Immature natural killer cell (primary cell): ENCODE results near the gene MEIG1. TPM values are rescaled to one million over a fixed set of nuclear protein-coding genes. Genes with fewer than 3 reads are reported as not detected.
A peak's percentile ranks its signal among the peaks of the same experiment; 100 is the strongest.
"Not testable (repeated sequence)": the region's sequence is repeated elsewhere in the genome, so short reads cannot be mapped to it uniquely, and the experiment has no call there.

ENCODE experiments used
- DNase-seq, 3 donors: peaks; one replicate each; pipeline ENCODE4 v3.0.0; 2022; ENCODE audit warnings: mixed read lengths in 1 of 3
- H3K27ac Mint-ChIP-seq, 6 donors: one replicate each; pipeline ENCODE4 v1.8.0; 2020; ENCODE audit warnings: mixed read lengths in 6 of 6, mild to moderate bottlenecking in 5 of 6, inconsistent platforms in 4 of 6, moderate library complexity in 3 of 6
- H3K27me3 Mint-ChIP-seq, 3 donors: one replicate each; pipeline ENCODE4 v1.8.0; 2020 to 2021; ENCODE audit warnings: low read depth in 3 of 3, mild to moderate bottlenecking in 3 of 3, mixed read lengths in 3 of 3, moderate library complexity in 3 of 3, inconsistent platforms in 1 of 3
- H3K36me3 Mint-ChIP-seq, 3 donors: one replicate each; pipeline ENCODE4 v1.8.0; 2020; ENCODE audit warnings: mixed read lengths in 3 of 3, inconsistent platforms in 2 of 3, mild to moderate bottlenecking in 2 of 3
- H3K4me1 Mint-ChIP-seq, 2 donors: one replicate each; pipeline ENCODE4 v1.8.0; 2020; ENCODE audit warnings: inconsistent platforms in 2 of 2, mild to moderate bottlenecking in 2 of 2, mixed read lengths in 2 of 2, moderate library complexity in 1 of 2
- H3K4me3 Mint-ChIP-seq, 5 donors: one replicate each; pipeline ENCODE4 v1.8.0; 2020; ENCODE audit warnings: mild to moderate bottlenecking in 5 of 5, mixed read lengths in 5 of 5, inconsistent platforms in 3 of 5, moderate library complexity in 3 of 5
- H3K9me3 Mint-ChIP-seq, 6 donors: one replicate each; pipeline ENCODE4 v1.8.0; 2020; ENCODE audit warnings: mild to moderate bottlenecking in 6 of 6, mixed read lengths in 6 of 6, inconsistent platforms in 4 of 6, moderate library complexity in 3 of 6
- polyA plus RNA-seq, 3 donors: library from polyadenylated mRNA; unstranded; fragments of 300-500 nt; fragmentation: Illumina TruSeq; gene quantifications; one replicate each; pipeline ENCODE4 v1.2.3, GENCODE V29; 2021

MEIG1 gene
- polyA plus RNA-seq, 3 donors from 2014 or later, result 1.1 to 1.5 TPM; not detected in 1

GRCh38 chr10:14942147-14942949, 16.8 kb upstream of the MEIG1 start:
- H3K4me1 Mint-ChIP-seq, result peaks cover 16 to 41% of the 10 kb centered on the region in 2 donors
- peaks cover 0 to 30% (median 0%) of the 10 kb centered on the region in 3 donors for H3K36me3 Mint-ChIP-seq
- not testable (repeated sequence) for H3K4me3 Mint-ChIP-seq, DNase-seq, H3K27me3 Mint-ChIP-seq, H3K9me3 Mint-ChIP-seq
- H3K27ac Mint-ChIP-seq, result peak overlapping the region in 5 of 6 donors; percentile 1 to 69 (median 29)

GRCh38 chr10:14942950-14943338, 16.2 kb upstream of the MEIG1 start:
- not testable (repeated sequence) for H3K27me3 Mint-ChIP-seq, DNase-seq, H3K4me3 Mint-ChIP-seq, H3K9me3 Mint-ChIP-seq
- Mint-ChIP-seq H3K27ac (peak overlapping the region in 1 of 6 donors; percentile 66), H3K36me3 (peaks cover 0 to 31% (median 0%) of the 10 kb centered on the region in 3 donors), H3K4me1 (peaks cover 16 to 41% of the 10 kb centered on the region in 2 donors)

GRCh38 chr10:14945108-14945507, 14.1 kb upstream of the MEIG1 start:
- H3K27me3 Mint-ChIP-seq, result no peaks in the 10 kb centered on the region
- no peaks in the 10 kb centered on the region for H3K9me3 Mint-ChIP-seq
- H3K4me1 Mint-ChIP-seq, result peaks cover 13 to 36% of the 10 kb centered on the region in 2 donors
- H3K27ac Mint-ChIP-seq, result no peak overlapping the region
- H3K4me3 Mint-ChIP-seq, result no peak overlapping the region
- peaks cover 0 to 28% (median 3%) of the 10 kb centered on the region in 3 donors for H3K36me3 Mint-ChIP-seq
- no peak for DNase-seq

GRCh38 chr10:14947268-14947667, 11.9 kb upstream of the MEIG1 start:
- H3K27ac Mint-ChIP-seq, result no peak overlapping the region
- H3K36me3 Mint-ChIP-seq, result peaks cover 0 to 27% (median 3%) of the 10 kb centered on the region in 3 donors
- H3K27me3 Mint-ChIP-seq, result no peaks in the 10 kb centered on the region
- H3K9me3 Mint-ChIP-seq, result no peaks in the 10 kb centered on the region
- H3K4me1 Mint-ChIP-seq, result peaks cover 22 to 49% of the 10 kb centered on the region in 2 donors
- no peak overlapping the region for H3K4me3 Mint-ChIP-seq
- DNase-seq, result no peak

GRCh38 chr10:14949291-14949690, 9.9 kb upstream of the MEIG1 start:
- no peak for DNase-seq
- H3K4me3 Mint-ChIP-seq, result peak overlapping the region in 1 of 5 donors; percentile 22
- peaks cover 37 to 58% of the 10 kb centered on the region in 2 donors for H3K4me1 Mint-ChIP-seq
- H3K9me3 Mint-ChIP-seq, result no peaks in the 10 kb centered on the region
- H3K27ac Mint-ChIP-seq, result peak overlapping the region in 2 of 6 donors; percentile 26 to 61
- H3K36me3 Mint-ChIP-seq, result peaks cover 0 to 14% (median 3%) of the 10 kb centered on the region in 3 donors
- H3K27me3 Mint-ChIP-seq, result peaks cover 5 to 9% (median 5%) of the 10 kb centered on the region in 3 donors

- Mint-ChIP-seq H3K36me3 (peaks cover 0 to 3% (median 0%) of the 10 kb centered on the region in 3 donors), H3K9me3 (no peaks in the 10 kb centered on the region), H3K27ac (peak overlapping the region; percentile 94 to 98 (median 96)), H3K4me3 (peak overlapping the region; percentile 92 to 97 (median 92)), H3K4me1 (peaks cover 50 to 66% of the 10 kb centered on the region in 2 donors), H3K27me3 (peaks cover 5 to 9% (median 5%) of the 10 kb centered on the region in 3 donors)
- DNase-seq, result no peak
Measured at GRCh38 chr10:14952851-14953423, 6.3 kb upstream of the MEIG1 start.

- peak overlapping the region; percentile 92 to 97 (median 92) for H3K4me3 Mint-ChIP-seq
- peak overlapping the region; percentile 94 to 98 (median 96) for H3K27ac Mint-ChIP-seq
- H3K9me3 Mint-ChIP-seq, result no peaks in the 10 kb centered on the region
- no peak for DNase-seq
- peaks cover 0 to 3% (median 0%) of the 10 kb centered on the region in 3 donors for H3K36me3 Mint-ChIP-seq
- peaks cover 50 to 70% of the 10 kb centered on the region in 2 donors for H3K4me1 Mint-ChIP-seq
- H3K27me3 Mint-ChIP-seq, result peaks cover 5 to 9% (median 5%) of the 10 kb centered on the region in 3 donors
Measured at GRCh38 chr10:14953424-14954000, 5.7 kb upstream of the MEIG1 start.

GRCh38 chr10:14954001-14954770, 5.0 kb upstream of the MEIG1 start, which contains the start of gene DCLRE1C:
Gene DCLRE1C, minus strand, starts transcription at chr10:14954096. Its CDS starts 86 bp downstream, at chr10:14954010.
- peaks cover 7 to 12% (median 9%) of the 10 kb centered on the region in 3 donors for H3K27me3 Mint-ChIP-seq
- peak; percentile 89 to 90 (median 90) for DNase-seq
- peak within 1 kb of the TSS; percentile 94 to 98 (median 96) for H3K27ac Mint-ChIP-seq
- H3K9me3 Mint-ChIP-seq, result no peaks in the 10 kb centered on the region
- peaks cover 0 to 3% (median 0%) of the 10 kb centered on the region in 3 donors for H3K36me3 Mint-ChIP-seq
- H3K4me1 Mint-ChIP-seq, result peaks cover 52 to 69% of the 10 kb centered on the region in 2 donors
- H3K4me3 Mint-ChIP-seq, result peak within 1 kb of the TSS; percentile 92 to 97 (median 92)

GRCh38 chr10:14954934-14955333, 4.3 kb upstream of the MEIG1 start:
- no peaks in the 10 kb centered on the region for H3K36me3 Mint-ChIP-seq
- H3K27me3 Mint-ChIP-seq, result peaks cover 8 to 16% (median 13%) of the 10 kb centered on the region in 3 donors
- H3K4me3 Mint-ChIP-seq, result peak overlapping the region; percentile 92 to 97 (median 92)
- peak overlapping the region in 5 of 6 donors; percentile 94 to 98 (median 96) for H3K27ac Mint-ChIP-seq
- no peak for DNase-seq
- H3K9me3 Mint-ChIP-seq, result no peaks in the 10 kb centered on the region
- peaks cover 54 to 67% of the 10 kb centered on the region in 2 donors for H3K4me1 Mint-ChIP-seq

- Mint-ChIP-seq H3K27me3 (peaks cover 4 to 14% (median 12%) of the 10 kb centered on the region in 3 donors), H3K9me3 (no peaks in the 10 kb centered on the region), H3K36me3 (no peaks in the 10 kb centered on the region), H3K27ac (peak overlapping the region; percentile 94 to 98 (median 96)), H3K4me3 (peak overlapping the region; percentile 96 to 99 (median 98)), H3K4me1 (peaks cover 27 to 38% of the 10 kb centered on the region in 2 donors)
- DNase-seq, result no peak
Measured at GRCh38 chr10:14958872-14959220, 342 bp upstream of the MEIG1 start.

- H3K36me3 Mint-ChIP-seq, result no peaks in the 10 kb centered on the region
- no peaks in the 10 kb centered on the region for H3K9me3 Mint-ChIP-seq
- no peaks in the 10 kb centered on the region for H3K4me1 Mint-ChIP-seq
- no peak for DNase-seq
- peaks cover 0 to 3% (median 0%) of the 10 kb centered on the region in 3 donors for H3K27me3 Mint-ChIP-seq
- no peak overlapping the region for H3K27ac Mint-ChIP-seq
- H3K4me3 Mint-ChIP-seq, result no peak overlapping the region
Measured at GRCh38 chr10:14967897-14968296, 8.7 kb downstream of the MEIG1 start.

GRCh38 chr10:14971867-14972448, 12.8 kb downstream of the MEIG1 start:
- Mint-ChIP-seq H3K36me3 (no peaks in the 10 kb centered on the region), H3K27me3 (peaks cover 0 to 8% (median 2%) of the 10 kb centered on the region in 3 donors), H3K9me3 (no peaks in the 10 kb centered on the region), H3K27ac (no peak overlapping the region), H3K4me1 (no peaks in the 10 kb centered on the region), H3K4me3 (no peak overlapping the region)
- DNase-seq, result peak in 2 of 3 donors; percentile 33 to 45
